Ovary (tissue), 9 donors: Measurements from ENCODE around the gene SMCP. TPM values are rescaled to one million over a fixed set of nuclear protein-coding genes. Genes with fewer than 3 reads are reported as not detected.

Experiments used
- DNase-seq, 5 donors: peaks; one replicate each; pipeline ENCODE4 v3.0.0-alpha.2; 2019 to 2020
- H3K27ac ChIP-seq, 2 donors: fragments of 200-600 bp; one replicate each; pipeline versions ENCODE4 v1.5.1 to v1.8.0; 2019 to 2022
- H3K27me3 ChIP-seq: fragments of 200-600 bp; one replicate; pipeline ENCODE4 v1.8.0; 2022
- H3K36me3 ChIP-seq: fragments of 200-600 bp; sonication (generic); one replicate; pipeline ENCODE4 v1.5.1; 2019
- H3K4me1 ChIP-seq: one replicate; pipeline ENCODE4 v1.8.1; 2013; ENCODE audit warnings: mild to moderate bottlenecking, moderate library complexity; ENCODE audit not compliant: insufficient read depth
- H3K4me3 ChIP-seq: fragments of 200-600 bp; sonication (generic); one replicate; pipeline ENCODE4 v1.5.1; 2017
- H3K9me3 ChIP-seq, 2 donors: fragments of 200-600 bp in 1 of 2; sonication (generic) in 1 of 2; one replicate each; pipeline versions ENCODE4 v1.5.1 to v1.8.1; 2013 to 2019; ENCODE audit warnings: mild to moderate bottlenecking in 1 of 2, moderate library complexity in 1 of 2
- EP300 ChIP-seq: sonication (generic); formaldehyde crosslinking; IDR thresholded peaks from one replicate; pipeline ENCODE4 v1.6.1; 2017; ENCODE audit warnings: antibody characterized with exemption
- POLR2A ChIP-seq: fragments of 450-650 bp; IDR thresholded peaks from one replicate; pipeline ENCODE4 v1.6.1; 2017; ENCODE audit warnings: antibody characterized with exemption, mild to moderate bottlenecking, moderate library complexity
- WGBS, 3 donors: extraction: QIAGEN DNeasy Blood & Tissue Kit in 1 of 3; methylation state at CpG; one replicate each; pipeline versions ENCODE4 v1.1.5 to v1.1.7; 2013 to 2017; 5-methylcytosine and 5-hydroxymethylcytosine counted together
- intact Hi-C, 4 donors: fragments of 100-400 bp; cut with DNase I; formaldehyde crosslinking; loops; one replicate each; pipeline versions ENCODE4 v1.11.0 to v1.15.1; 2022 to 2023
- polyA plus RNA-seq, 2 donors: library from polyadenylated mRNA; stranded (reverse); fragments of 200-250 nt in 1 of 2; fragments of 350-450 nt in 1 of 2; fragmentation: Illumina TruSeq in 1 of 2; extraction: RNeasy Lipid Tissue Mini Kit (QIAGEN cat#74804) in 1 of 2; gene quantifications; one replicate each; pipeline ENCODE4 v1.2.3, GENCODE V29; 2013 to 2014
- total RNA-seq, 7 donors: library from RNA; depleted of rRNA in 2 of 7; stranded (reverse); fragments of >200 nt in 2 of 7; fragmentation: NEBNext Ultra II Directional in 3 of 7; extraction: Animal tissue kit (Norgen Biotek cat#: 25700) in 3 of 7; gene quantifications; one replicate each; pipeline versions ENCODE4 v1.1.0 to v1.2.4, GENCODE V29; 2016 to 2023
- TF ChIP-seq, protein P1 (sequence below), 3 donors: fragments of 450-650 bp in 2 of 3; fragments of 200-600 bp in 1 of 3; IDR thresholded peaks; one replicate each; pipeline versions ENCODE4 v1.5.1 to v1.8.0; 2016 to 2022; ENCODE audit warnings: antibody characterized with exemption in 3 of 3, mild to moderate bottlenecking in 1 of 3
- donor health status: DM: no; HTN: no; CAD: no; lungs with moderate emphysema.
- donor health status: DM: no; HTN: no; CAD: no.
- donor health status: Bipolar disorder and iron deficiency.
- donor health status: DM: yes; HTN: yes; CAD: no.
- donor health status: DM: no; HTN: no; CAD: no.
- donor health status: DM: yes; HTN: yes; CAD: no.

The SMCP gene
- total and polyA plus RNA-seq, 9 donors = 0.18 to 0.35 TPM; not detected in 7

DNA sequence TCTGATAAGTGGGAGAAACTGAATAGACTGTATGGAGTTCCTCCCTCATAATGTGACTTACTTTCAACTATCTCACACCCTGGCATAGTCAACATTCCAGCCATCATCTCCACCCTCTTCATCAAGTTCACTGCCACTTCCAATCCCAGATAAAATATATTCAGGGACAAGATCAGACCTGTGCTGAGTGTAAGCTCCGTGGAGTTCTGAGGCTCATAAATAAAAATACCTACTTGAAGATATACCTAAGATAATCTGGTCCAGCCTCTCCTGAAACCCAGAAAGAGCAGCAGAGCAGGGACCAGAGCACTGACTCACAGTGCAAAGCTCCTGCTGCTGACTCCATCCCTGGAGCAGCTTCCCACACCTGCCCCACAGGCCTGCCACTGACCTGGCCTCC, 20.1 kb upstream of the SMCP start:
- no peak for DNase-seq
- Histone ChIP-seq H3K9me3 (no peaks in the 10 kb centered on the region), H3K27me3 (no peaks in the 10 kb centered on the region), H3K4me3 (no peak overlapping the region), H3K27ac (no peak overlapping the region), H3K36me3 (no peaks in the 10 kb centered on the region), H3K4me1 (no peaks in the 10 kb centered on the region)
- intact Hi-C loops = no loop called here
- WGBS, 3 donors = 48 to 70% (median 57%) methylated on average over 1 of the region's 1 CpG
- TF ChIP-seq, protein P1, sequence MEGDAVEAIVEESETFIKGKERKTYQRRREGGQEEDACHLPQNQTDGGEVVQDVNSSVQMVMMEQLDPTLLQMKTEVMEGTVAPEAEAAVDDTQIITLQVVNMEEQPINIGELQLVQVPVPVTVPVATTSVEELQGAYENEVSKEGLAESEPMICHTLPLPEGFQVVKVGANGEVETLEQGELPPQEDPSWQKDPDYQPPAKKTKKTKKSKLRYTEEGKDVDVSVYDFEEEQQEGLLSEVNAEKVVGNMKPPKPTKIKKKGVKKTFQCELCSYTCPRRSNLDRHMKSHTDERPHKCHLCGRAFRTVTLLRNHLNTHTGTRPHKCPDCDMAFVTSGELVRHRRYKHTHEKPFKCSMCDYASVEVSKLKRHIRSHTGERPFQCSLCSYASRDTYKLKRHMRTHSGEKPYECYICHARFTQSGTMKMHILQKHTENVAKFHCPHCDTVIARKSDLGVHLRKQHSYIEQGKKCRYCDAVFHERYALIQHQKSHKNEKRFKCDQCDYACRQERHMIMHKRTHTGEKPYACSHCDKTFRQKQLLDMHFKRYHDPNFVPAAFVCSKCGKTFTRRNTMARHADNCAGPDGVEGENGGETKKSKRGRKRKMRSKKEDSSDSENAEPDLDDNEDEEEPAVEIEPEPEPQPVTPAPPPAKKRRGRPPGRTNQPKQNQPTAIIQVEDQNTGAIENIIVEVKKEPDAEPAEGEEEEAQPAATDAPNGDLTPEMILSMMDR (IDR thresholded peaks at IDR 0.05) = no peak
- TF ChIP-seq EP300 (no peak), POLR2A (no peak)

DNA sequence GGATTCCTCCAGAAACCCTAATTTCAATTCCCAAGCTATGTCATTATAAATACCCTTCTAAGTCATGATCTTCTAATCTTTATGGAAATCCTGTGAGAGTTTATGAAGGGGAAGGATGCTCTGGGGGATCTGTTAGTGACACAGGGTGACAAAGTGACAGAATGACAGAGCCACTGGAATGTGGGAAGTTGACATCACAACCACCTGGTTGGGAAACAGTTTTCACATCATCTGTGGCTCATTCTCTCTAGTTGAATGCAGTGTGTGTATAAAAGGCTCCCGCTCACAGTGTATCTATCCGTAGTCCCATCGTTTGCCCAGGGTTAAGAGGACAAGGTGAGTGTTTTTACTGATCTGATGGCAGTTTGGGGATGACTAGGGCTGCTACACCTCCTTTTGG, 18.4 kb upstream of the SMCP start, which contains the start of gene LCE7A:
LCE7A (plus strand) TSS at position 301 of the 400 bp plus-strand sequence. CDS start 702 bp downstream, outside the sequence.
- no peak for DNase-seq
- intact Hi-C loops = no loop called here
- no peak within 1 kb of the TSS for H3K27ac ChIP-seq
- TF ChIP-seq, protein P1 (IDR thresholded peaks at IDR 0.05) = no peak
- TF ChIP-seq POLR2A (no peak), EP300 (no peak)
- no peaks in the 10 kb centered on the region for H3K36me3 ChIP-seq
- no peaks in the 10 kb centered on the region for H3K4me1 ChIP-seq
- H3K4me3 ChIP-seq = no peak within 1 kb of the TSS
- H3K9me3 ChIP-seq = no peaks in the 10 kb centered on the region
- no peaks in the 10 kb centered on the region for H3K27me3 ChIP-seq
- WGBS, 3 donors = 86 to 96% (median 89%) methylated on average over 3 of the region's 3 CpGs

DNA sequence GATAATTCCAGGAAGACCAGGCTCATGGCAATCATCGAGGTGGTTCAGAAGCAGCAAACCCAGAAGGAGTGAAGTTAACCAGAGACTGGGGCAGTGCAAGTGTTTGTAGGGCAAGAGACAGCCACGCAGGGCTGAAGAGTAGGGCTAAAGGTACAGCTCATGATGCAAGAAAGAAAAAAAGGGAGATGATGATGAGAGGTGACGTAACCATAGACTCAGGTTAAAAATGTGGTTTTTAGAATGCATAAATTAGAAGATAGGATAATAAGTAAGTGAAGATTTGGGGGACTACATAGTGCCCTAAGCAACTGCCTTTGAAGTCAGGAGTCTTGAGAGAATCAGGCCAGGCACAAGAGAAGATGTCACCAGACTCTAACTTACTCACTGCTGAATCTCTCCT, 18.0 kb upstream of the SMCP start:
- intact Hi-C loops = no loop called here
- Histone ChIP-seq H3K4me3 (no peak overlapping the region), H3K9me3 (no peaks in the 10 kb centered on the region), H3K4me1 (no peaks in the 10 kb centered on the region), H3K36me3 (no peaks in the 10 kb centered on the region), H3K27ac (no peak overlapping the region), H3K27me3 (no peaks in the 10 kb centered on the region)
- 81 to 91% (median 86%) methylated on average over 3 of the region's 3 CpGs for WGBS, 3 donors
- no peak for TF ChIP-seq POLR2A
- no peak for DNase-seq

DNA sequence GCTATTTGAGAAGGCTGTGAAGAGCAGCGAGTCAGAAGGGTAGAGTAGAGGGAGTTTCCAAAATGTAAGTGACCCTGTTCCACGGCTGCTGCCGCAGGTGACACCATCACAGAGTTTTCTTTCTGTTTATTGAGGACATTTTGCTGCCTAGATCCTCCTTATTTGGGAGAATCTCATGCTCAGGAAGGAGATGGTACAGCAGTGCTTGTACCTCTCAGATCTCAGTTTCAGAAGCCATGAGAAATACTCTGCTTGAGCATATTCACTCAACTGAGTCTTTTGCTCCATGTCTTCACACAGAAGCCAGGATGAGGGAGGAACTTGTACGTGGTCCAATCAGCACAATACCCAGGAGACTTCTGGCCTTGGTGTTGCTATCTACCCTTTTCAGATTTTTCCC, 16.7 kb upstream of the SMCP start:
- no peaks in the 10 kb centered on the region for H3K4me1 ChIP-seq
- no peak overlapping the region for H3K4me3 ChIP-seq
- TF ChIP-seq EP300 = no peak
- TF ChIP-seq POLR2A = no peak
- TF ChIP-seq, protein P1 (IDR thresholded peaks at IDR 0.05) = no peak
- DNase-seq = no peak
- H3K27me3 ChIP-seq = no peaks in the 10 kb centered on the region
- H3K9me3 ChIP-seq = no peaks in the 10 kb centered on the region
- H3K36me3 ChIP-seq = no peaks in the 10 kb centered on the region
- no peak overlapping the region for H3K27ac ChIP-seq
- intact Hi-C loops = no loop called here
- 91 to 93% (median 92%) methylated on average over 4 of the region's 4 CpGs for WGBS, 3 donors

- intact Hi-C loops = no loop called here
- H3K36me3 ChIP-seq = no peaks in the 10 kb centered on the region
These were observed 13.7 kb upstream of the SMCP start for GRCh38 chr1:152864443-152864842.

More at GRCh38 chr1:152864443-152864842, 13.7 kb upstream of the SMCP start:
- DNase-seq = no peak
- Histone ChIP-seq H3K4me1 (no peaks in the 10 kb centered on the region), H3K27me3 (no peaks in the 10 kb centered on the region), H3K4me3 (no peak overlapping the region), H3K9me3 (no peaks in the 10 kb centered on the region), H3K27ac (no peak overlapping the region)
- TF ChIP-seq, protein P1 (IDR thresholded peaks at IDR 0.05) = no peak
- TF ChIP-seq POLR2A (no peak), EP300 (no peak)
